GM23248 (cell line): ENCODE measurements around the gene INTS7.

ENCODE experiments used
- EZH2 ChIP-seq: fragments of 200-600 bp; sonication (generic); IDR thresholded peaks from 2 replicates; pipeline ENCODE4 v1.6.1; 2018; ENCODE audit warnings: antibody characterized with exemption, mild to moderate bottlenecking; ENCODE audit not compliant: insufficient read depth, poor library complexity, severe bottlenecking
- EZH2phosphoT487 ChIP-seq: fragments of 200-600 bp; sonication (generic); IDR thresholded peaks from 2 replicates; pipeline ENCODE4 v1.6.1; 2018; ENCODE audit warnings: antibody characterized with exemption, moderate library complexity, mild to moderate bottlenecking, low read depth; ENCODE audit not compliant: insufficient read depth

GRCh38 chr1:211973541-211973940, 61.8 kb downstream of the INTS7 start:
- no peak for TF ChIP-seq EZH2phosphoT487
- no peak for TF ChIP-seq EZH2
